GM21447 (cell line): ENCODE measurements around the gene CRACR2A.

Experiments used
- ATAC-seq: cut with Tn5 transposase; IDR thresholded peaks from one replicate; pipeline ENCODE4 v1.9.1; 2021; ENCODE audit not compliant: unreplicated experiment

The CRACR2A gene

DNA sequence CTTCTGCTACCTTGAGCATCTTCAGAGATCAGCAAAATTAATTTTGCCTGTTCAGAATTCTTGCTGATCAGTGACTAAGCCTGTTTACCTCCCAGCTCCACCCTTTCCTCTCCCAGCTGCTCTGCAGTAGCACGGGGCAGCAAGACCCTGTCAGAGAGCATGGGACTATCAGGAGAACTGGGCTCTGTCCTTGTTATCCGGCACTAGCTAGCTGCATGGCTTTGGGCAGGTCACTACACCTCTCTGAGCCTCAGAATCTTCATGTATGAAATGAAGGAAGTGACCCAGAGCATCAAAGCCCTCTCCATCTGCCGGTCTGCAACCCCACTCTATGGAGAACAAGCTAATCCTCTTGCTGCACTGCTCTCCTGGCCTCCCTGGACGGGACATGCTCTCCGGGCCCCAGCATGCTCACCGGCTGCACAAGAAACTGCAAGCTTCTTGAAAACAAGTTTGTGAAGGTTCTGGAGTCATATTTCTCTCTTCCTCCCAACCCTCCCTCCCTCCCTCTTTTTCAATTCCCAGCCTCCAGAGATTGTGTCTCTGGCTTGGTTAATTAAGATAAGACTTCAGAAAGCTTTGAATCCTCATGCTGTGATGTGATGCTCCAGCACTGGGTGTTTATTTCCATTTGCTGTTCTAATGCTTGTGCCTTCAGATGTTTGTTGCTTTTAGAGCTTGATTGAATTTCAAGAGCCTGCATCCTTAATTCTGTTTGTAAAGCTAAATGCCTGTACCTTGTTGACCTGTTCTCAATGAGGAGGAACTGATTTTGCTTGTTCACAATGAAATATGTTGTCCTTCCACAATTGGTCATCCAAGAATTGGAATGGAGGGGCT is 101.1 kb downstream of the CRACR2A start:
- ATAC-seq = no peak

DNA sequence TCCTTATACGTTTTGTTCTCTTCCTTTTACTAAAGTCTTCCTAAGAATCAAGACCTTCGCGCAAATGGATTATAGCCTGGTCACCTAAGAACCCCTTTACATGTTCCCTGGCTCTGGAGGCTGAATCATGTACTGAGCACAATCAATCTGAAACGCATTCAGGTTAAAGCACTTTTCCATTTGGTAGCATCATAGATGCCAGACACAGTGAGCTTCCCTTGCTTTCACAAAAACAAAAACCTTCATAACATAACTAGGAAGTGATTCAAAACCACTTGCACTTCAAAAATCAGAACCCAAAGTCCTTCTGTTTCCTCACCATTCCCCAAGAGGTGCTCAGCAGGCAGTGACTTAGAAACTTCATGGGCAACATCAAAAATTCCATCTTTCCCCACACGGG is 105.4 kb downstream of the CRACR2A start:
- ATAC-seq = no peak

- no peak for ATAC-seq
Measured at GRCh38 chr12:3646561-3647241, 106.2 kb downstream of the CRACR2A start.

DNA sequence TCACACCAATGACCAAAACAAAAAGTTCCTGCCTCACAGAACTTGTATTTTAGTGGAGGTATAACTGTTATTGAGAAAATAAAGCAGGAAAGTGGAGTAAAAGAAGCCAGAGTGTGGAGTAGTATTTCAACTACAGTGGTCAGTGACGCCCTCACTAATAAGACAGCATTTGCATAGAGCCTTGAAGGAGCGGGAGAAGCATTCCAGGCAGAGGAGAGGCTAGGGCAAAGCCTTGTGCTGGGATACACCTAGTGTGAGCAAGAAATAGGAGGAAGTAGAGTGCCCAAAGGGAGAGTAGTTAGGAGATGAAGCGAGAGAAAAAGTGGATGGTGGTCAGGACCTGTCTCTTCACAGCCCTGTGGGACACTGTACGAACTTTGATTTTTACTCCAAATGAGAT is 107.8 kb downstream of the CRACR2A start:
- no peak for ATAC-seq

DNA sequence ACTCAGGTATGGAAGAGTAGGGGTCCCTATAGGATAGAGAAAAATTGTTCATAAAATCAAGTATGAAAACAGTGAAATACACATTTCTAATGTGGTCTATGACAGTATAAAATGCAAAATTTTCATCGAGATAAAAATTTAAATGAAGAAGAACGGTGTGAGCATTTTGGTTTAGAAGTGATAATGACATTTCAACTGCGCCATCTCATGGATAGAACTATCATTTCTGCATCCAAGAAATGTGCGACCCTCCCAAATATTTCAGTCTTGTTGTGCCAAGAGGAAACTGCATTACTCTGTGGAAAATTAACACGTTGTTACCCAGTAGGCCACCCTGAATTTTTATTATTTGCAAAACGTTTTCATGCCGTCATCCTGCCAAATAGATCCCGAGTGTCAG is 108.8 kb downstream of the CRACR2A start:
- ATAC-seq = no peak

GRCh38 chr12:3641428-3642018 is 111.4 kb downstream of the CRACR2A start:
- ATAC-seq = no peak

DNA sequence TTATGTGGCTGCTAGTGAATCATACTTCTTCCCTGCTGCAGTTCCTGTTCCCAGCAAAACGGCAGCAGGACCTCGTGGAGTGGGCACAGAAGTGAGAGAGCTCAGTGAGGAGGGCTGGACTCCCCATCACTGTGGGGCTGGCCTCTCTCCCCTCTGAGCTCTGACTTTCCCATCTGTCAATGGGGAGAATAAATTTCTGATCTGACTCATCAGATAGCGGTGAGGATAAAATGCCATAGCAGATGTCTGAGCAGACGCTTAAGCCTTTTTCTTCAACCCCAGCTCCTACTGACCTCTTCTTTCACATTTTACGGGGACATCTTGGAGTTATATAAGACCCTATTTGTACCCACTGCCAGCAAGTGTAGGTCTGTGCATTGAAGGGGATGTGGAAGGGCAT is 116.6 kb downstream of the CRACR2A start:
- no peak for ATAC-seq

- no peak for ATAC-seq
Measured at GRCh38 chr12:3634348-3634747, 118.6 kb downstream of the CRACR2A start.

DNA sequence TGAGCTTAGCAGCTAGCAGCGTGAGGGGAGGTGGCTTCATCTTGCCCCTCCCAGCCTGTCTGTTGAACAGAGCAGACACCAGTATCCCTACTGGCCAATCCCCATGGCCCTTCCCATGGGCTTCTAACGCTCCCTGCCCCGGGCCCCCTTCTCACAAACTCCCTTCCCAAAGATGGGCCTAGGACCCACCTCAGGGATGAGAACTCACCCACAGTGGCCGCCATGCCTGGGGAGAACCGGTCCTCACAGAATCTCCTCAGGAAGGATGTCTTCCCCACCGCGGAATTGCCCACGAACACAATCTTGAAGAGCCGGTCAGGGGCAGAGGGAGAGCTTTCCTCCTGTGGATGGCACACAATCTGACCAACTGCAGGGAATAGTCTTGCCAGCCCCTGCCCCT is 119.5 kb downstream of the CRACR2A start:
- no peak for ATAC-seq

DNA sequence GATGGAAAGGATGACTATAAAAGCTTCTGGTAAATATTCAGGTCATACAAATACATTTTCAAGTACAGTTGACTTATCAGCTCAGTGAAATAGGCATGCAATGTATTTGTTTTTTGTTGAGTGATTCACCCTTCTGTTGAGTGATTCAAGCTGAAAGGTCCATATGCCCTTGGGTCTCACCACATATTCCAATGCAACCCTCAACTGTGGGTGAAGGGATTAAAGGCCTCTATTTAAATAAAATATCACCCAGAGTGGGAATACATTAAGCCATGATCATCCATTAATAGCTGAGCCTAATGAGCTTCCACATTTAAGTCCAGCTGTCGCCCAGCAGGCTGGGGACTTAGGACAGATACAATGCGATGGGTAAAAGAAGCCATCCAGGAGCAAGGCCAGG is 120.2 kb downstream of the CRACR2A start:
- no peak for ATAC-seq

- no peak for ATAC-seq
Measured at GRCh38 chr12:3632256-3632655, 120.7 kb downstream of the CRACR2A start.

DNA sequence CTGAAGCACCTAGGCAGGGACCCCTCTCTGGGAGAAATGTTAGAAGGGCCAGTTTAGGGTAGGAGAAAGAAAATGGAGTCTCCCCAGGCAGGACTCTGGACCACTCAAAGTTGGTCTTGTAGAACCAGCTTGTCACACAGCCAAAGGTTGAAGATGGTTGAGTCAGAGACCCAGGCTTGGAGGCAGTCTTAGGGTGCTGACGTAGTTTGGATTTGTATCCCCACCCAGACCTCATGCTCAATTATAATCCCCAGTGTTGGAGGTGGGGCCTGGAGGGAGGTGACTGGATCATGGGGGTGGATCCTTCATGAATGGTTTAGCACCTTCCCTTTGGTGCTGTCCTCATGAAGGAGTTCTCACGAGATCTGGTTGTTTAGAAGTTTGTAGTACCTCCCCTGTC is 121.2 kb downstream of the CRACR2A start:
- no peak for ATAC-seq

- ATAC-seq = no peak
Measured at GRCh38 chr12:3631272-3631637, 121.7 kb downstream of the CRACR2A start.

DNA sequence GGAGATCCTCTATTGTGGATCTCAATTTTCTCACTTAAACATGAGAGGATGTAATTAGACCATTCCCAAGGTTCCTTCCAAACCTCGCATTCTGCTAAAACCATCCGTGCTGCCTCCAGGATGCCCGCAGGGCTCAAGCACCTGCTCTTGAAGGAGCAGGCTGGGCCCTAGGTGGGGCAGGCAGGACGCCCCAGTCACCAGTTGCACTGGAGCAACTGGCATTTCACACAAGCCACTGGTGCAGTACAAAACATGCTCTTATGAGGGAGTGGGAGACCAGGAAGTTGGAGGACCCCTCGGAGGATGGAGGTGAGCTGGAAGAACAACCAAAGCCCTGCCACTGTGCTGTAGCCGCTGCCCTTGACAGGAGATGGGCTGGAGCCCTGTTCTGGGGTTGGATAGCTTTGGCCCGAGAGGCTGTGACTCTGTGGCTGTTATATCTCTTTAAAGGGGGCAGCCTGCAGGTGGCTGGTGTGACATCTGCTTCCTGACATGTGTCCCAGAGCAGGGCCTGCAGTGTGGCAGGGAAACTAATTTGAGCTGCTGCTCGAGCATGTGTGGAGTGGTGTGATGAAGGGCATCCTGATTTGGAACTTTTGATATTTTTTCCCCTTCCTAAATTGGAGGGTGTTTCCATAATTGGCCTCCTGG is 122.2 kb downstream of the CRACR2A start:
- ATAC-seq = no peak

DNA sequence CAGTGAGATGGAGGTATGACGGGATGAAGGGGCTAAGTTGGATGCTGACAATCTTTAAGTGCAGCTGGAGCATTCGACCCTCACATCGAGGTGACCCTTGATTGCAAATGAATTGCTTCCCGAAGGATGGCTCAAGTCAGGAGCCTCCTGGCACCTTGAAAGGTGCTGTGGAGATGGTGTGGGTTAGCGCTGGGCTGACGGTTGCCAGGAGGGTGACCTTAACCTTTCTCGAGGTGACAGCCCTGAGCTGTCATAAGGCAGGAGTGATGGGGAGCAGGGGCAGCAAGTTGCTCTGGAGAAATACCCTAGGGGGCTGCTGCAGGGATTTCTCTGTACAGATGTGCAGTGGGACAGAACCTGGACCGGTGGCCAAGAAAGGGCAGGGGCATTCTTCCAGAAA is 122.8 kb downstream of the CRACR2A start:
- ATAC-seq = no peak

GRCh38 chr12:3629057-3629830 is 123.7 kb downstream of the CRACR2A start:
- ATAC-seq = no peak

DNA sequence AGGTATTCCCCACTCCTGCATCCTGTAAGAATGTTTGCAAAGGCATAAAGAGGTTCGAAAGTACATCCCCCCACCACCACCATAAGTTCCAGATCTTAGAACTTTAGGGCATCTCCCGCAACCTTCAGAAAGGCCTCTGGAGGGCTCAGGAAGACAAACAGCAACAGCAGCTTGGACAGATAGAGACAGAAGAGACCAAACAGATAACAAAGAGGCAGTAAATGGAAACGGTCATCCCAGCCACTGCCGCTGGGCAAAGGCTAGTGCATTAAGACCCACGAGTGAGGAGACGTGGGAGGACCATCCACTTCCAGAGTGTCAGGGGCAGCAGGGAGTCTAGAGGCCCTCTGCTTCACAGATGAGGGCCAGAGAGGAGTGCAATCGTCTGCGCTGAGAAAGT is 124.3 kb downstream of the CRACR2A start:
- no peak for ATAC-seq

- no peak for ATAC-seq
Measured at GRCh38 chr12:3627336-3627735, 125.6 kb downstream of the CRACR2A start.

DNA sequence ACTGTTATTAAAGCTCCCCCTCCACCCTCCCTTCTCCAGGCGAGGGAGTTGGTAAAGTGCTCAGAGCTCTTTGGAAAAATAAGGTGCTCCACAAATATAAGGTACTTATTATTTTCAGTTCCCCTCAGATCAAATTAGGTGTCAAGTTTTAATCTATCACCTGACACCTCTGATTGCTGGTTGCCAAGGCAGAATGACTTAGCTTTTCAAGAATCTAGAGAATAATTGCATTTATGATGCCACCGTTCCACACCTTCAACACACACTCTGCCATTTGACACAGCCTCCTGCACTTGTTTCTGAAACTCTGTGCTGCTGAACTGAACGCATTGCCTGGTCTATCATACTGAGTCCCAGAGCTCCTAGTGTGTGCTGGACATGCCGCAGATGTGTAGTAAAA is 128.6 kb downstream of the CRACR2A start:
- no peak for ATAC-seq

- ATAC-seq = no peak
Measured at GRCh38 chr12:3622822-3623690, 129.9 kb downstream of the CRACR2A start.
